Measurements from ENCODE around the gene RAB43.

Gene RAB43

DNA sequence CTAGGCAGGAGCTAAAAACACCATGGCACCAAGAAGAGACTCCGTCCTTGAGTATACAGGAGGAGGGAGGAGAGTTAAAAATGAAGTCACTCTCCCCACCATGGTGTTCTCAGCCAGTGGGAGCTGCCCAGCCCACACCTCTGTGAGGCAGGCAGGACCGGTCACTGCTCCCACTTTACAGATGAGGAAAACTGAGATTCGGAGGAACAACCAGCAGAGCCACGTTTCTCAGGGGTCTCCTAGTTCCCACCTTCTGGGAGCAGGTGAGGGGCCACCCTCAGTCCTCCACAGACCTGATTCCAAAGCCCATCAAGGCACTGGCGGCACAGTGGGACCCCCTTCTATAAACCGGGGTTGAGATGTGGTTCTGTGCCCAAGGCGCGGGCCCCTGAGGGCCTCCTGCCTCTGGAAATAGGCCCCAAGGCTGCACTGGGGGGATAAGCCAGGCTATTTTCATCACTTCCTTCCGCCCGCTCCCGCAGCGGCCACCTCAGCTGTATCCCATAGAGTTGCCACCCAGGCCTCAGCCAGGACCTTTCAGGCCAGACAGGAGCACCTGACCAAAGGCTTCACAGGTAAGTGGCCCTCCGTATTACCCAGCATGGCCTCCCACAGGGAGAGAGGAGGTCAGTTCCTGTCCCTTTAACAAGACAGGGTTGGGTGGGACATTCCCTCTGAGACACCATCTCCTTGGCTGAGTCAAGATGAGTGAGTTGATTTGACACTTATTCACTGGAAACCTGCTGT, 61.2 kb downstream of the RAB43 start, which contains the start of gene GP9:
Gene GP9 (plus strand): TSS at position 504 of the 747 bp plus-strand sequence. CDS start 961 bp downstream, outside the sequence.
- no peak for DNase-seq

DNA sequence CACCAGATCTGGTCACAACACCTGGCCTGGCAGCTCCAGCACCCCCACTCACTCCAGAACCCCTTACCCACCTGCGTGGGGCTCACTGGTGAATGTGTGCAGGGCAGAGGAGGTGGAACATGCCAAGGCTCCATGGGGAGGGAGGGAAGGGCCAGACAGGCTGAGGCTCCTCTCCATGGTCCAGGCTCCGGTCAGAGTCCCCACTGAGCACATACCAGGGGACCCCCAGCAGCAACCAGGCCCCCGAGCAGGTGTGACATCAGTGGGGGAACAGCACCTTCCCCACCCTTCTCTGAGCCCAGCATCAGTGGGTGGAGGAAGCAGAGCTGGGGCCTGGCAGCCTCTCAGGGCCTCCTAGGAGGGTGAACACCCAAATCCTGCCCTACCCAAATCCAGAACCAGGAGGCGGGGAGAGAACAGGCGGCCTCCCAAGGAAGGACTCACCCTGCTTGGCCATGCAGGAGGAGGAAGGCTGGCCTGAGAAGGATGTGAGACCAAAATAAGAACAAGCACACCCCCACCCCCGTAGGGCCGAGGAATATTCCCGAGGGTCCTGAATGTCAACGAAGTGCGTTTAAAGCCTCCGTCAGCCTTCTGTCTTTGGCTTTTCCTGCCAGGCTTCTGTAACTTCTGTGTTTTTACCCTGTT, 62.2 kb downstream of the RAB43 start:
- no peak for DNase-seq

- DNase-seq = no peak
Observed at GRCh38 chr3:129058441-129059200, 63.0 kb downstream of the RAB43 start.

DNA sequence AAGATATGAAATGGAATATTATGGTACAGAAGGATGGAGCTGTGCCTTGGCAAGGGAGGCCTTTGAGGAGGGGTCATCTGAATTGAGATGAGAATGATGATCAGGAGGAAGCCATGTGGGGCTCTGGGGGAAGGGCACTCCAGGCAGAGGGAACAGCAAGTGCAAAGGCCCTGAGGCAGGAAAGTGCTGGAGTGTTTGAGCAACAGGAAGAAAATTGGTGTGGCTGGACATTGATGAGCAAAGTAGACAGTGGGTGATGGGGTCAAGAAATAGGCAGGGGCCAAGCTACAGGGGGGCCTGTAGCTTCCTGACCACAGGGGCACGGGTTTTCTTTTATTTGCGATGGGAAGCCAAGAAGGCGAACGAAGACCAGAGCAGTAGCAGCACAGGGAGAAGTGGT, 64.4 kb downstream of the RAB43 start:
- no peak for DNase-seq

DNA sequence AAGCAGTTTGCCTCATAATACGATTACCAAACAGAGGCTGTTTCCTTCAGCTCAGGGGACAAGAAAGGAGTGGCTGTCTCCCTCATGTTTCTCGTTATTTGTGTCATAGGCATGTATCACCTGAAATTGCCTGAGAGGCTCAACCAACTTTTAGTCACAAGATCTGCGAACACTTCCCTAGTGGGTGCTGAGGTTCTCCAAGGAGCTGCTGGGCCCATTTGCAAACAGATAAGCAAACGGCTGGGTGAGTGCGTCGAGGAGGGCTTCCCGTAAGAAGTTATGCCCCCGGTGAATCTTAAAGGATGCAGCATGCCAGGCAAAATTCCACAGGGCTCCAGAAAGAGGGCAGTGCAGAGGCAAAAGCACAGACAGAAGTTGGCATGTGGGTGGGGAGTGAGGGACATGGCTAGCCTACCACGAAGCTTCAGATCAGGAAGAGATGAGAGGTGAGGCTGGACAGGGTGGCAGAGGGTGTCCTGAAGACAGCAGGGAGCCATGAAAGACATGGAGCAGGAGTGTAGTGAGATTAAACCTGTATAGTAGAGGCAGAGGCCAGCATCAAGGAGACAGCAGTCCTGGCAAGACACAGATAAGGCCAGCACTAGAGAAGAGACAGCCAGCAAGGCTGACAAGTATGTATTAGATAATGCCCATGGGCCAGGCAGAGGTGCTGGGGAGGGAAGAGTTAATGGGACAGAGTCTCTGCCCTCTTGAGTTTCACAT, 65.0 kb downstream of the RAB43 start:
- DNase-seq = no peak

GRCh38 chr3:129054605-129055104, 66.9 kb downstream of the RAB43 start:
- no peak for DNase-seq

GRCh38 chr3:129052675-129053074, 68.9 kb downstream of the RAB43 start:
- DNase-seq = no peak

DNA sequence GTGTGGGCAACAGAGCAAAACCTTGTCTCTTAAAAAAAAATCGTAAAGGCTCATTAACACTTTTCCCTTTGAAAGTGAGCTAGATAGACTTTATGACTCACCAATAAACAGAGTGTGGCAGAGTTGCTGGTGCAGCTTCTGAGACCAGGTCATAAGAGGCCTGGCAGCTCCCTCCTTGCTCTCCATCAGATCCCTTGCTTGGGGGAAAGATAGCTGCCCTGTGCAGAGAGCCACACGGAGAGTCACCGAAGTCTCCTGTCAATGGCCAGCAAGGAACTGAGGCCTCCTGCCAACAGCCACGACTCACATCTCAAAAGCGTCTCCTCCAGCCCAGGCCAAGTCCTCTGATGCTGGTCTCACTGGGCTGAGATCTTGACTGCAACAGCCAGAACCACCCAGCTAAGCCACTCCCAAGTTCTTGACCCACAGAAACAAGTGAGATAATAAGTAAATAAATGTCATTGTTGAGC, 69.7 kb downstream of the RAB43 start:
- no peak for DNase-seq

DNA sequence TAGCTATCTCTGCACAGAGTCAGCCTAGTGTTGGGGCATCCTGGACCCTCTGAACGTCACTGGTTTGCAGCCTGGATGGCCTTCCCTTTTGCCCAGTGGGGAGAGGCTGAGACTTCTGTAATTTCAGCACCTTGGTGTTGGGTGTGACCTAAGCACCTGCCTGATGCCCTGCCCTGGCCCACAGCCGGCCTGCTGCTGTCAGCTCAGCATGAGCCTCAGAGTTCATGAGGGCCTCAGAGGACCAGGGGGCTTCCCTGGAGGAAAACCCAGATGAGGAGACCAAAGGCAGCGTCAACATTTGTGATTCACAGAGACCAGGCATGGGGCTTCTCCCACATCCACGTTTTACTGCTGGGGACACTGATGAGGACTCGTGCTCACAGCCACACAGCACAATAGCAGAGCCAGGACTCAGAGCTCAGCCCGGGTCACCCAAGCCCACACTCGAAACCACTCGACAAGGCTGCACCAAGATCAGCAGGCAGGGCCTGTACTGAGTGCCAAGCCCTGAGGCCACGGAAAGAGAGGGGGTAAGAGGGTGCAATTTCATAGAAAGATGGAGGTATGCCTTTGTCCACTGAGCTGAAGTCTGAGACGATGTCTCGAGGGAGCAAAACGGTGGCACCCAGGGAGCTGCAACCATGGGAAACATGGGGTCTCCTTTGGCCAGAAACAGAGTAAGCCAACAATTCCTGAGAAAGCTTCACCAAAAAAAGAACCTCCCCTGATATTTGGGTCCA, 70.9 kb downstream of the RAB43 start:
- DNase-seq = no peak

DNA sequence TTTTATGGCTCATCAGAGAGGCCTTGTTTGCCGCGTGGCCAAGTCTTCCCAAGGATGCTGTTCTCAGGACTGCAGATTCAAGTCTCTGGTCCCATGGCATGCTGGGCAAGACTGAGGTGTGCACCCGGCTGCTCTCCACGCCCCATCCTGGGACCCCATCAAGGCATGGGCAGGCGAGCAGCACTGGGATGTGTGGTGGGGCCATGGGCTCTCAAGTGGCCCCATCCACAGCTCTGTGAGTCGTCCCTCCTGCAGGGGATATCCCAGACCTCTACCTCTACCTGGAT, 74.1 kb downstream of the RAB43 start:
- DNase-seq = no peak

GRCh38 chr3:129046732-129047552, 74.7 kb downstream of the RAB43 start:
- DNase-seq = no peak

- DNase-seq = no peak
Observed at GRCh38 chr3:129046037-129046731, 75.4 kb downstream of the RAB43 start.

GRCh38 chr3:129045675-129046036, 75.9 kb downstream of the RAB43 start:
- DNase-seq = peak in 1 of 2 experiments; percentile 10

DNA sequence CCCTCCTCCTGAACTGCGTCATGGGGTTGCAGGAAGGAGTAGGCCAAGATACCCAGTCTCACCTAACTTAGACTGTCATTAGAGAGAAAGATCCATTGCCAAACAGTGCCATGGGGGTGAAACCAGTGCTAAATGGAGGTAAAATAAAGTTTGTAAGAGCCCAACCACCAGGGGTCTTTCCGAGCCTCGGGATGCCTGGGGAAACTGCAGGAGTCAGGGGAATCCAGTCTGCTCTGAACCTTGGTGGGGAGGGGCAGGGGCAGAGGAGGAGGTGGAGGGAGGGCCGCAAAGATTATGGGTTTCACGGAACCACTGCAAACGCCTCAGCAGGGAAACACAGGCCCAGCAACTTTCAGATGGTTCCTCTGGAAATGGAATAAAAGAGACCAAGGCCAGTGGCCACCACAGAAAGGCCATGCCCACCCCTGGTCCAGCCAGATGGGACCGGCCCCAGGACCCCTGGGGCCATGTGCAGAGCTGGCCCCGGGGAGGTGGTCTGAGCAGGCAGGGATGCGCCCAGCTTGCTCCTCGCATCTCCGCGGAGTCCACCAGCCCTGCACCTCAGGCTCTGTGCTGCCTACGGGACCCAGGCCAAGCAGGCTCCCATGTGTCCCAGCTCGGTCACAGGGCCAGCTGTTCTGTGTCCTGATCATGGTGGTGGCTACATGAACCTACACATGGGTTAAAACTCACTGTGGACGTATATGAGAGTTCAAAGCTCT, 80.9 kb downstream of the RAB43 start:
- DNase-seq = no peak

DNA sequence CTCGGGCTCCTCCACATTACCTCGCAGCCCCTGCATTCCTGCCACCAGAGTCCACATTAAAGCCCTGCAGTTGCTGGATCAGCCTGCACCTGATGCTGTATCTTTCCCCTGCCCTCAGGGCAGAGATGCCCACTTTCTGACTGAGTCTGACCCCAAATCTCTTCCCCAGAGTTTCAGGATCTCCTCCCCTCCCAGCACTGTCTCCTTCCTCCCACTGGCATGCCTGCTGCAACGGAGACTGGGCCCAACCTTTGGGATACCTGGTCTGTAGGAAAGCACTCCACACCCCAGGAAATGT, 81.6 kb downstream of the RAB43 start:
- DNase-seq = no peak

GRCh38 chr3:129039271-129040038, 82.1 kb downstream of the RAB43 start:
- DNase-seq = no peak

- DNase-seq = no peak
Observed at GRCh38 chr3:129038121-129038855, 83.3 kb downstream of the RAB43 start.

All from activated CD4-positive, alpha-beta T cell treated with anti-CD3 and anti-CD28 coated beads, Interleukin-2, amount 50 U/mL, for 4 hours (primary cell).